SK-N-SH (cell line): ENCODE data around the gene CCDC148. TPM values are rescaled to one million over a fixed set of nuclear protein-coding genes. Genes with fewer than 3 reads are reported as not detected.

Source experiments
- CTCF ChIA-PET: fragments of 300-600, 350-600 bp; formaldehyde crosslinking; extraction: SDS; loops from one replicate; lab custom pipeline; 2021; lab: Yijun Ruan, JAX
- POLR2A ChIA-PET: fragments of 350-600 bp; sonication (Branson Sonifier 250); formaldehyde crosslinking; extraction: SDS; loops from one replicate; lab custom pipeline; 2020; ENCODE audit warnings: antibody characterized with exemption, inconsistent platforms; lab: Yijun Ruan, JAX
- DNase-seq: peaks from one replicate; pipeline ENCODE4 v3.0.0; 2012
- H2AFZ ChIP-seq: fragments of 200-600 bp; sonication (generic); 2 replicates; pipeline ENCODE4 v1.8.1; 2016; ENCODE audit warnings: antibody characterized with exemption, mild to moderate bottlenecking, low read depth
- H3F3A ChIP-seq: fragments of 200-600 bp; sonication (generic); replicated peaks from 2 replicates; pipeline ENCODE3; 2016; ENCODE audit warnings: antibody characterized with exemption, mild to moderate bottlenecking; ENCODE audit not compliant: insufficient read depth
- H3K27ac ChIP-seq, 2 experiments: fragments of 200-500 bp in 1 of 2; fragments of 200-600 bp in 1 of 2; sonication (Bioruptor generic) in 1 of 2; sonication (generic), shearing (Covaris generic) in 1 of 2; 2 replicates each; pipeline versions ENCODE4 v1.5.1 to v1.6.1; 2014 to 2016; ENCODE audit warnings: low read depth in 2 of 2, inconsistent platforms in 1 of 2, low read length in 1 of 2, mild to moderate bottlenecking in 1 of 2, mixed read lengths in 1 of 2
- H3K27me3 ChIP-seq: fragments of 200-600 bp; sonication (generic), shearing (Covaris generic); 2 replicates; pipeline ENCODE4 v1.6.1; 2016; ENCODE audit warnings: mixed run types; ENCODE audit not compliant: insufficient read depth
- H3K36me3 ChIP-seq, 2 experiments: fragments of 200-500 bp in 1 of 2; fragments of 200-600 bp in 1 of 2; sonication (Bioruptor generic) in 1 of 2; sonication (generic) in 1 of 2; replicated peaks in 1 of 2; 2 replicates each; pipeline versions ENCODE3 to v1.5.1; 2014 to 2016; ENCODE audit warnings: low read length in 1 of 2, mild to moderate bottlenecking in 1 of 2; ENCODE audit not compliant: insufficient read depth in 2 of 2, control insufficient read depth in 1 of 2
- H3K4me1 ChIP-seq, 2 experiments: fragments of 200-500 bp in 1 of 2; fragments of 200-600 bp in 1 of 2; sonication (Bioruptor generic) in 1 of 2; sonication (generic), shearing (Covaris generic) in 1 of 2; 2 replicates each; pipeline versions ENCODE4 v1.5.1 to v1.6.1; 2014 to 2016; ENCODE audit warnings: low read depth in 1 of 2, low read length in 1 of 2, mixed run types in 1 of 2; ENCODE audit not compliant: insufficient read depth in 2 of 2, control insufficient read depth in 1 of 2
- H3K4me2 ChIP-seq: fragments of 200-600 bp; sonication (generic), shearing (Covaris generic); 2 replicates; pipeline ENCODE4 v1.6.1; 2017; ENCODE audit warnings: mixed run types
- H3K4me3 ChIP-seq, 2 experiments: fragments of 200-500 bp in 1 of 2; fragments of 200-600 bp in 1 of 2; sonication (Bioruptor generic) in 1 of 2; sonication (generic), shearing (Covaris generic) in 1 of 2; 2 replicates each; pipeline versions ENCODE4 v1.5.1 to v1.8.1; 2014 to 2016; ENCODE audit warnings: low read depth in 2 of 2, inconsistent platforms in 1 of 2, low read length in 1 of 2, mild to moderate bottlenecking in 1 of 2, mixed read lengths in 1 of 2, moderate library complexity in 1 of 2
- H3K79me2 ChIP-seq: fragments of 200-600 bp; sonication (generic); 2 replicates; pipeline ENCODE4 v1.8.1; 2017; ENCODE audit warnings: mild to moderate bottlenecking; ENCODE audit not compliant: insufficient read depth
- H3K9ac ChIP-seq: fragments of 200-600 bp; sonication (generic); 2 replicates; pipeline ENCODE4 v1.6.1; 2017; ENCODE audit warnings: mixed run types
- H3K9me2 ChIP-seq: fragments of 200-600 bp; sonication (generic); 2 replicates; pipeline ENCODE4 v1.6.1; 2017; ENCODE audit warnings: mixed run types
- H3K9me3 ChIP-seq: fragments of 200-600 bp; sonication (generic); 2 replicates; pipeline ENCODE4 v1.6.1; 2017; ENCODE audit warnings: mixed run types, mild to moderate bottlenecking, moderate library complexity
- H4K20me1 ChIP-seq: fragments of 200-600 bp; sonication (generic); 2 replicates; pipeline ENCODE4 v1.6.1; 2017; ENCODE audit warnings: mild to moderate bottlenecking, mixed run types; ENCODE audit not compliant: insufficient read depth
- CTCF ChIP-seq: fragments of 200-600 bp; sonication (generic); IDR thresholded peaks from 2 replicates; pipeline ENCODE4 v1.6.1; 2017; ENCODE audit warnings: antibody characterized with exemption, mild to moderate bottlenecking, moderate library complexity
- EZH2phosphoT487 ChIP-seq: fragments of 200-600 bp; sonication (generic); IDR thresholded peaks from 2 replicates; pipeline ENCODE4 v1.6.1; 2017; ENCODE audit warnings: low read depth, mixed run types, mild to moderate bottlenecking, antibody characterized with exemption, moderate library complexity, borderline replicate concordance
- FOSL2 ChIP-seq: IDR thresholded peaks from 2 replicates; pipeline ENCODE4 v1.4.0; 2012; ENCODE audit warnings: low read depth, mild to moderate bottlenecking, moderate library complexity, borderline replicate concordance
- IRF3 ChIP-seq: fragments of 150-350 bp; IDR thresholded peaks from 2 replicates; pipeline ENCODE4 v1.6.1; 2016; ENCODE audit warnings: mild to moderate bottlenecking, low read depth, low read length
- MAX ChIP-seq: IDR thresholded peaks from 2 replicates; pipeline ENCODE4 v1.4.0; 2012; ENCODE audit warnings: low read depth
- MXI1 ChIP-seq: IDR thresholded peaks from 2 replicates; pipeline ENCODE4 v1.6.1; 2012; ENCODE audit warnings: mild to moderate bottlenecking, low read depth, low read length, improper control_type of control experiment
- REST ChIP-seq: IDR thresholded peaks from 2 replicates; pipeline ENCODE4 v1.6.1; 2012; ENCODE audit warnings: mild to moderate bottlenecking, low read depth, low read length, moderate library complexity
- RFX5 ChIP-seq: IDR thresholded peaks from 2 replicates; pipeline ENCODE4 v1.6.1; 2012; ENCODE audit warnings: mild to moderate bottlenecking, improper control_type of control experiment, low read length
- TCF12 ChIP-seq: IDR thresholded peaks from 2 replicates; pipeline ENCODE4 v1.4.0; 2012
- USF2 ChIP-seq: fragments of 150-350 bp; IDR thresholded peaks from 2 replicates; pipeline ENCODE4 v1.6.1; 2017; ENCODE audit warnings: antibody characterized with exemption, low read length, low read depth, borderline replicate concordance
- YY1 ChIP-seq: IDR thresholded peaks from 2 replicates; pipeline ENCODE4 v1.4.0; 2012; ENCODE audit warnings: low read depth, mild to moderate bottlenecking
- WGBS: methylation state at CpG from one replicate; pipeline ENCODE4 v1.1.6; 2017; ENCODE audit warnings: low lambda C conversion rate; 5-methylcytosine and 5-hydroxymethylcytosine counted together
- polyA plus RNA-seq, 3 experiments: library from polyadenylated mRNA; depleted of rRNA; stranded (reverse); fragments of >200 nt; gene quantifications; 2 replicates each; pipeline ENCODE4 v1.2.3, GENCODE V29; 2012

Gene CCDC148
- polyA plus RNA-seq, 1 of the 3 experiments (the other 2 are of a cell fraction): 0.18 TPM

- TF ChIP-seq REST (no peak), YY1 (no peak), RFX5 (no peak), FOSL2 (no peak), CTCF (no peak), IRF3 (no peak)
Observed at GRCh38 chr2:158478237-158478636, 21.7 kb upstream of the CCDC148 start (continued).

GRCh38 chr2:158477202-158477601, 20.6 kb upstream of the CCDC148 start:
- Histone ChIP-seq H3K4me3 (no peak overlapping the region), H3K9me3 (no peaks in the 10 kb centered on the region)
- POLR2A ChIA-PET: no interaction called here

More at GRCh38 chr2:158477202-158477601, 20.6 kb upstream of the CCDC148 start:
- H3K36me3 ChIP-seq: no peaks in the 10 kb centered on the region
- CTCF ChIA-PET: interaction anchor here (0.7 to 1.5 kb wide), 5 partner anchors 11 to 276 kb away, joined by 3 to 6 read pairs (median 3); no protein-coding TSS in a partner anchor
- H3K9ac ChIP-seq: no peak overlapping the region
- H3K79me2 ChIP-seq: peaks cover 9% of the 10 kb centered on the region; the same call in 1 of the 2 replicates
- H3K27ac ChIP-seq: no peak overlapping the region
- H2AFZ ChIP-seq: no peak overlapping the region
- H3K4me1 ChIP-seq: peaks cover 0 to 19% of the 10 kb centered on the region in 2 experiments; a peak in 1 of 4 replicates
- no peak for DNase-seq
- H3K9me2 ChIP-seq: no peaks in the 10 kb centered on the region
- H3K4me2 ChIP-seq: no peak overlapping the region
- no peaks in the 10 kb centered on the region for H3F3A ChIP-seq
- no peaks in the 10 kb centered on the region for H4K20me1 ChIP-seq
- WGBS: 88% methylated on average over 3 of the region's 3 CpGs
- TF ChIP-seq FOSL2: no peak
- TF ChIP-seq MAX: no peak
- no peak for TF ChIP-seq USF2
- no peak for TF ChIP-seq MXI1
- TF ChIP-seq CTCF: no peak
- TF ChIP-seq TCF12: no peak
- no peak for TF ChIP-seq EZH2phosphoT487
- no peaks in the 10 kb centered on the region for H3K27me3 ChIP-seq
